CD4-positive, alpha-beta T cell (primary cell): Measurements from ENCODE around the gene GPX4. TPM values are rescaled to one million over a fixed set of nuclear protein-coding genes. Genes with fewer than 3 reads are reported as not detected.

Experiments used
- ATAC-seq: fragments of 200-7000 bp; cut with Tn5 transposase; one replicate; pipeline ENCODE4 v1.10.0; 2022; ENCODE audit warnings: mild to moderate bottlenecking; ENCODE audit not compliant: poor library complexity
- CTCF ChIA-PET: fragments of 350-600 bp; sonication (Branson Sonifier 250); formaldehyde crosslinking; loops from one replicate; lab custom pipeline; 2021; ENCODE audit warnings: antibody characterized with exemption, inconsistent platforms; lab: Charles Lee
- POLR2A ChIA-PET: fragments of 350-600 bp; sonication (Branson Sonifier 250); formaldehyde crosslinking; loops from one replicate; lab custom pipeline; 2021; ENCODE audit warnings: antibody characterized with exemption, inconsistent platforms; lab: Charles Lee
- DNase-seq, 14 experiments: peaks; one replicate each; pipeline ENCODE4 v3.0.0-alpha.2; 2013 to 2020; ENCODE audit warnings: mixed read lengths in 2 of 14
- H3K27ac ChIP-seq, 2 donors: one replicate each; pipeline versions ENCODE4 v1.5.1 to v1.7.0; 2013; ENCODE audit warnings: low read length in 2 of 2, low read depth in 1 of 2, mild to moderate bottlenecking in 1 of 2
- H3K27me3 ChIP-seq, 2 experiments: 1 replicate in 1 of 2; 2 replicates in 1 of 2; pipeline versions ENCODE4 v1.6.1 to v1.7.0; 2013; ENCODE audit warnings: low read length in 2 of 2, control low read depth in 1 of 2, mild to moderate bottlenecking in 1 of 2, moderate library complexity in 1 of 2; ENCODE audit not compliant: insufficient read depth in 2 of 2, control insufficient read depth in 1 of 2
- H3K36me3 ChIP-seq: one replicate; pipeline ENCODE4 v1.6.1; 2013; ENCODE audit warnings: low read length, control low read depth; ENCODE audit not compliant: insufficient read depth
- H3K4me1 ChIP-seq: one replicate; pipeline ENCODE4 v1.6.1; 2013; ENCODE audit warnings: low read length, control low read depth; ENCODE audit not compliant: insufficient read depth
- H3K4me3 ChIP-seq: one replicate; pipeline ENCODE4 v1.5.1; 2013; ENCODE audit warnings: mild to moderate bottlenecking, low read length, moderate library complexity
- H3K9me3 ChIP-seq, 2 experiments: 1 replicate in 1 of 2; 2 replicates in 1 of 2; pipeline versions ENCODE4 v1.6.1 to v1.7.0; 2013; ENCODE audit warnings: low read length in 2 of 2, mild to moderate bottlenecking in 2 of 2, control low read depth in 1 of 2, moderate library complexity in 1 of 2; ENCODE audit not compliant: control insufficient read depth in 1 of 2, insufficient read depth in 1 of 2
- H3K27ac Mint-ChIP-seq: one replicate; pipeline ENCODE4 v1.8.0; 2020; ENCODE audit warnings: mixed read lengths
- H3K27me3 Mint-ChIP-seq: one replicate; pipeline ENCODE4 v1.8.0; 2021; ENCODE audit warnings: mixed read lengths
- H3K36me3 Mint-ChIP-seq: one replicate; pipeline ENCODE4 v1.8.0; 2021; ENCODE audit warnings: low read depth, mixed read lengths
- H3K4me1 Mint-ChIP-seq: one replicate; pipeline ENCODE4 v1.8.0; 2021; ENCODE audit warnings: low read depth, mixed read lengths
- H3K4me3 Mint-ChIP-seq: one replicate; pipeline ENCODE4 v1.8.0; 2020; ENCODE audit warnings: mild to moderate bottlenecking, mixed read lengths
- H3K9me3 Mint-ChIP-seq: one replicate; pipeline ENCODE4 v1.8.0; 2020; ENCODE audit warnings: mixed read lengths
- CTCF ChIP-seq: fragments of 200-600 bp; IDR thresholded peaks from one replicate; pipeline ENCODE4 v1.8.0; 2022; ENCODE audit warnings: antibody characterized with exemption, mild to moderate bottlenecking
- intact Hi-C, 2 experiments: fragments of 100-400 bp; cut with DNase I in 1 of 2; cut with micrococcal nuclease in 1 of 2; formaldehyde crosslinking; loops; one replicate each; pipeline versions ENCODE4 v1.15.1 to v1.9.0; 2023 to 2025; cut with DNase I, micrococcal nuclease
- total RNA-seq, 174 experiments: library from RNA in 2 of 174; stranded (reverse) in 2 of 174; gene quantifications; one replicate each; pipeline ENCODE4 v1.2.3 and lab custom pipeline; 2021 to 2026

The GPX4 gene
- total RNA-seq, 2 experiments from 2014 or later = 174 to 175 TPM

GRCh38 chr19:1118999-1119398 is 15.2 kb downstream of the GPX4 start:
- H3K9me3 ChIP-seq = no peaks in the 10 kb centered on the region
- no peak for DNase-seq
- CTCF ChIA-PET = no interaction called here

GRCh38 chr19:1119475-1120217 is 15.9 kb downstream of the GPX4 start:
- CTCF ChIA-PET = no interaction called here
- POLR2A ChIA-PET = interaction anchor here (2.0 kb wide), 1 partner anchor 11 kb away, joined by 5 read pairs; no protein-coding TSS in a partner anchor
- ATAC-seq (no peak), DNase-seq (no peak)
- Histone ChIP-seq H3K27ac (no peak overlapping the region), H3K4me3 (no peak overlapping the region), H3K4me1 (peaks cover 12% of the 10 kb centered on the region), H3K9me3 (no peaks in the 10 kb centered on the region), H3K27me3 (no peaks in the 10 kb centered on the region), H3K36me3 (peaks cover 90% of the 10 kb centered on the region)
- Mint-ChIP-seq H3K4me1 (no peaks in the 10 kb centered on the region), H3K4me3 (no peak overlapping the region), H3K36me3 (peaks cover 50% of the 10 kb centered on the region), H3K27ac (no peak overlapping the region), H3K27me3 (no peaks in the 10 kb centered on the region), H3K9me3 (no peaks in the 10 kb centered on the region)
- TF ChIP-seq CTCF = no peak
- intact Hi-C loops = no loop called here

More at GRCh38 chr19:1118999-1119398, 15.2 kb downstream of the GPX4 start:
- Histone ChIP-seq H3K4me3 (no peak overlapping the region), H3K27ac (no peak overlapping the region), H3K36me3 (peaks cover 89% of the 10 kb centered on the region), H3K4me1 (peaks cover 7% of the 10 kb centered on the region), H3K27me3 (no peaks in the 10 kb centered on the region)
- no peaks in the 10 kb centered on the region for H3K27me3 Mint-ChIP-seq
- no peaks in the 10 kb centered on the region for H3K4me1 Mint-ChIP-seq
- H3K9me3 Mint-ChIP-seq = no peaks in the 10 kb centered on the region
- H3K27ac Mint-ChIP-seq = no peak overlapping the region
- no peak overlapping the region for H3K4me3 Mint-ChIP-seq
- POLR2A ChIA-PET = no interaction called here
- intact Hi-C loops = no loop called here
- no peak for TF ChIP-seq CTCF
- no peak for ATAC-seq
- peaks cover 49% of the 10 kb centered on the region for H3K36me3 Mint-ChIP-seq

- Mint-ChIP-seq H3K4me3 (no peak overlapping the region), H3K9me3 (no peaks in the 10 kb centered on the region), H3K27me3 (no peaks in the 10 kb centered on the region), H3K27ac (peak overlapping the region; percentile 30), H3K4me1 (no peaks in the 10 kb centered on the region), H3K36me3 (peaks cover 61% of the 10 kb centered on the region)
- no peak for DNase-seq
- H3K36me3 ChIP-seq = peaks cover 95% of the 10 kb centered on the region
- no peak for TF ChIP-seq CTCF
- CTCF ChIA-PET = no interaction called here
- peaks cover 19% of the 10 kb centered on the region for H3K4me1 ChIP-seq
- POLR2A ChIA-PET = interaction anchor here (2.0 kb wide), 1 partner anchor 9 kb away, joined by 5 read pairs; no protein-coding TSS in a partner anchor
- H3K9me3 ChIP-seq = no peaks in the 10 kb centered on the region
- H3K4me3 ChIP-seq = no peak overlapping the region
- no peak for ATAC-seq
- H3K27ac ChIP-seq = no peak overlapping the region
- intact Hi-C loops = no loop called here
- H3K27me3 ChIP-seq = no peaks in the 10 kb centered on the region
Observed at GRCh38 chr19:1121395-1121794, 17.6 kb downstream of the GPX4 start.
